ENCODE measurements around the gene GCC1.

- no peak for TF ChIP-seq CTCF (IDR thresholded peaks at IDR 0.05)
- TF ChIP-seq POLR2AphosphoS5 (IDR thresholded peaks at IDR 0.05; ENCODE audit: low read depth, low read length) = no peak
- TF ChIP-seq, protein P1, sequence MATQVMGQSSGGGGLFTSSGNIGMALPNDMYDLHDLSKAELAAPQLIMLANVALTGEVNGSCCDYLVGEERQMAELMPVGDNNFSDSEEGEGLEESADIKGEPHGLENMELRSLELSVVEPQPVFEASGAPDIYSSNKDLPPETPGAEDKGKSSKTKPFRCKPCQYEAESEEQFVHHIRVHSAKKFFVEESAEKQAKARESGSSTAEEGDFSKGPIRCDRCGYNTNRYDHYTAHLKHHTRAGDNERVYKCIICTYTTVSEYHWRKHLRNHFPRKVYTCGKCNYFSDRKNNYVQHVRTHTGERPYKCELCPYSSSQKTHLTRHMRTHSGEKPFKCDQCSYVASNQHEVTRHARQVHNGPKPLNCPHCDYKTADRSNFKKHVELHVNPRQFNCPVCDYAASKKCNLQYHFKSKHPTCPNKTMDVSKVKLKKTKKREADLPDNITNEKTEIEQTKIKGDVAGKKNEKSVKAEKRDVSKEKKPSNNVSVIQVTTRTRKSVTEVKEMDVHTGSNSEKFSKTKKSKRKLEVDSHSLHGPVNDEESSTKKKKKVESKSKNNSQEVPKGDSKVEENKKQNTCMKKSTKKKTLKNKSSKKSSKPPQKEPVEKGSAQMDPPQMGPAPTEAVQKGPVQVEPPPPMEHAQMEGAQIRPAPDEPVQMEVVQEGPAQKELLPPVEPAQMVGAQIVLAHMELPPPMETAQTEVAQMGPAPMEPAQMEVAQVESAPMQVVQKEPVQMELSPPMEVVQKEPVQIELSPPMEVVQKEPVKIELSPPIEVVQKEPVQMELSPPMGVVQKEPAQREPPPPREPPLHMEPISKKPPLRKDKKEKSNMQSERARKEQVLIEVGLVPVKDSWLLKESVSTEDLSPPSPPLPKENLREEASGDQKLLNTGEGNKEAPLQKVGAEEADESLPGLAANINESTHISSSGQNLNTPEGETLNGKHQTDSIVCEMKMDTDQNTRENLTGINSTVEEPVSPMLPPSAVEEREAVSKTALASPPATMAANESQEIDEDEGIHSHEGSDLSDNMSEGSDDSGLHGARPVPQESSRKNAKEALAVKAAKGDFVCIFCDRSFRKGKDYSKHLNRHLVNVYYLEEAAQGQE (IDR thresholded peaks at IDR 0.05; ENCODE audit: insufficient read depth in 1 of 2, low read depth in 2 of 2, low read length in 1 of 2) = no peak
These were observed 7.2 kb upstream of the GCC1 start for GRCh38 chr7:127592550-127592949.

Measured in Panc1 (cell line).